Skin of body (tissue), 2 donors: Measurements from ENCODE around the gene SNAPC1. TPM values are rescaled to one million over a fixed set of nuclear protein-coding genes. Genes with fewer than 3 reads are reported as not detected.
A peak's percentile ranks its signal among the peaks of the same experiment; 100 is the strongest.
"Not testable (repeated sequence)": the region's sequence is repeated elsewhere in the genome, so short reads cannot be mapped to it uniquely, and the experiment has no call there.

Source experiments
- DNase-seq: peaks from one replicate; lab custom pipeline; 2025; lab: John Stamatoyannopoulos, UW
- total RNA-seq: library from RNA; depleted of rRNA; stranded (reverse); fragments of >200 nt; gene quantifications from one replicate; pipeline ENCODE4 v1.2.3, GENCODE V29; 2014

SNAPC1 gene
- 5.8 TPM for total RNA-seq

GRCh38 chr14:61761959-61762786 is at the start of gene SNAPC1:
SNAPC1 (plus strand) TSS chr14:61762420; CDS start chr14:61762461, 41 bp downstream.
- DNase-seq = peak; percentile 99

GRCh38 chr14:61713724-61714437 is 48.3 kb upstream of the SNAPC1 start:
- DNase-seq = no peak

- DNase-seq = no peak
Observed at GRCh38 chr14:61716956-61717355, 45.3 kb upstream of the SNAPC1 start.

- no peak for DNase-seq
Observed at GRCh38 chr14:61718039-61718438, 44.2 kb upstream of the SNAPC1 start.

- no peak for DNase-seq
Observed at GRCh38 chr14:61719344-61720293, 42.6 kb upstream of the SNAPC1 start.

- DNase-seq = no peak
Observed at GRCh38 chr14:61720294-61720661, 41.9 kb upstream of the SNAPC1 start.

GRCh38 chr14:61720741-61721140 is 41.5 kb upstream of the SNAPC1 start:
- no peak for DNase-seq

GRCh38 chr14:61724133-61724532 is 38.1 kb upstream of the SNAPC1 start:
- no peak for DNase-seq

GRCh38 chr14:61726778-61727658 is 35.2 kb upstream of the SNAPC1 start:
- no peak for DNase-seq

GRCh38 chr14:61730756-61731373 is 31.4 kb upstream of the SNAPC1 start:
- DNase-seq = no peak

GRCh38 chr14:61733972-61734371 is 28.2 kb upstream of the SNAPC1 start:
- DNase-seq = no peak

- no peak for DNase-seq
Observed at GRCh38 chr14:61736751-61737150, 25.5 kb upstream of the SNAPC1 start.

- DNase-seq = no peak
Observed at GRCh38 chr14:61737915-61738314, 24.3 kb upstream of the SNAPC1 start.

GRCh38 chr14:61739133-61739532 is 23.1 kb upstream of the SNAPC1 start:
- no peak for DNase-seq

- no peak for DNase-seq
Observed at GRCh38 chr14:61742371-61742770, 19.8 kb upstream of the SNAPC1 start.

GRCh38 chr14:61744238-61744637 is 18.0 kb upstream of the SNAPC1 start:
- no peak for DNase-seq

GRCh38 chr14:61746346-61746745 is 15.9 kb upstream of the SNAPC1 start:
- DNase-seq = not testable (repeated sequence)

- DNase-seq = no peak
Observed at GRCh38 chr14:61746881-61747280, 15.3 kb upstream of the SNAPC1 start.

GRCh38 chr14:61747342-61747741 is 14.9 kb upstream of the SNAPC1 start:
- no peak for DNase-seq

GRCh38 chr14:61749264-61749663 is 13.0 kb upstream of the SNAPC1 start:
- DNase-seq = no peak
